Fibroblast of mammary gland (primary cell): ENCODE measurements around the gene ABCD3.

Source experiments
- DNase-seq: peaks from one replicate; pipeline ENCODE4 v3.0.0-alpha.2; 2010; ENCODE audit warnings: low read depth
- H3K4me3 ChIP-seq: 2 replicates; pipeline ENCODE4 v1.5.1; 2011; ENCODE audit warnings: low read depth, mild to moderate bottlenecking, low read length, moderate library complexity; ENCODE audit not compliant: control insufficient read depth
- CTCF ChIP-seq: conservative IDR thresholded peaks from 2 replicates; pipeline ENCODE4 v1.5.1; 2011; ENCODE audit warnings: low read depth, low read length, inconsistent platforms; ENCODE audit not compliant: control insufficient read depth, insufficient read depth

The ABCD3 gene

GRCh38 chr1:94385308-94385929, 32.8 kb upstream of the ABCD3 start:
- no peak for TF ChIP-seq CTCF
- DNase-seq: no peak
- no peak overlapping the region for H3K4me3 ChIP-seq

- TF ChIP-seq CTCF: no peak
- no peak overlapping the region for H3K4me3 ChIP-seq
- DNase-seq: no peak
Measured at GRCh38 chr1:94389298-94389697, 28.9 kb upstream of the ABCD3 start.

GRCh38 chr1:94394247-94394646, 23.9 kb upstream of the ABCD3 start:
- TF ChIP-seq CTCF: no peak
- H3K4me3 ChIP-seq: no peak overlapping the region
- DNase-seq: no peak

- TF ChIP-seq CTCF: no peak
- H3K4me3 ChIP-seq: no peak overlapping the region
- no peak for DNase-seq
Measured at GRCh38 chr1:94395231-94395630, 23.0 kb upstream of the ABCD3 start.

- DNase-seq: no peak
- TF ChIP-seq CTCF: no peak
- H3K4me3 ChIP-seq: no peak overlapping the region
Measured at GRCh38 chr1:94395748-94396309, 22.4 kb upstream of the ABCD3 start.

GRCh38 chr1:94396356-94397010, 21.7 kb upstream of the ABCD3 start:
- TF ChIP-seq CTCF: no peak
- DNase-seq: peak; percentile 6

More at GRCh38 chr1:94396356-94397010, 21.7 kb upstream of the ABCD3 start:
- no peak overlapping the region for H3K4me3 ChIP-seq
